Measurements from ENCODE around the gene CIDEA. TPM values are rescaled to one million over a fixed set of nuclear protein-coding genes. Genes with fewer than 3 reads are reported as not detected.

Gene CIDEA
- total and polyA plus RNA-seq, 2 donors (not counting 1 experiment from before 2014, with no cell fraction given): not detected

- no peaks in the 10 kb centered on the region for H3K9me3 Mint-ChIP-seq (ENCODE audit: insufficient read depth)
- peaks cover 0 to 7% (median 0%) of the 10 kb centered on the region in 3 donors for H3K9me3 ChIP-seq (ENCODE audit: control extremely low read depth in 1 of 3, control insufficient read depth in 2 of 3, insufficient read depth in 1 of 3, low read length in 2 of 3)
- ChIA-PET POLR2A (no interaction called here), CTCF (no interaction called here)
- H3K27ac ChIP-seq (ENCODE audit: low read length in 2 of 2): no peak overlapping the region
- no peak overlapping the region for H2AFZ ChIP-seq (ENCODE audit: insufficient read depth, low read depth, low read length, poor library complexity, severe bottlenecking)
- no peak overlapping the region for H3K4me3 Mint-ChIP-seq
- H3K9ac ChIP-seq (ENCODE audit: low read length): no peak overlapping the region
- WGBS (ENCODE audit: insufficient coverage): 82% methylated on average over 9 of the region's 13 CpGs
- no peak overlapping the region for H3K4me2 ChIP-seq (replicated peaks; ENCODE audit: low read depth, low read length, poor library complexity, severe bottlenecking)
- no peaks in the 10 kb centered on the region for H4K20me1 ChIP-seq (ENCODE audit: control insufficient read depth, insufficient read depth, low read length, poor library complexity, severe bottlenecking)
- DNase-seq: no peak
- H3K4me3 ChIP-seq (ENCODE audit: control extremely low read depth in 1 of 5, extremely low read depth in 1 of 5, insufficient read depth in 1 of 5, low read depth in 2 of 5, low read length in 4 of 5): no peak overlapping the region
- ATAC-seq (ENCODE audit: low read depth): no peak
- peak overlapping the region; percentile 23 for H3K27ac Mint-ChIP-seq
- TF ChIP-seq EZH2 (IDR thresholded peaks at IDR 0.05; ENCODE audit: borderline replicate concordance, insufficient read depth, low read depth, low read length, poor library complexity, severe bottlenecking) (no peak), CTCF (IDR thresholded peaks at IDR 0.05) (no peak)
- H3K79me2 ChIP-seq (ENCODE audit: control insufficient read depth, insufficient read depth, low read length): no peaks in the 10 kb centered on the region
- no peaks in the 10 kb centered on the region for H3K36me3 ChIP-seq (replicated peaks in 1 of 2; ENCODE audit: control extremely low read depth in 1 of 2, control insufficient read depth in 1 of 2, extremely low read depth in 1 of 2, insufficient read depth in 2 of 2, low read length in 1 of 2)
- intact Hi-C loops (cut with micrococcal nuclease): no loop called here
- H3K4me1 Mint-ChIP-seq: peaks cover 1% of the 10 kb centered on the region
- peaks cover 25% of the 10 kb centered on the region for H3K27me3 Mint-ChIP-seq
- H3K4me1 ChIP-seq (ENCODE audit: control insufficient read depth in 2 of 2, insufficient read depth in 2 of 2, low read length in 2 of 2): peaks cover 2 to 6% of the 10 kb centered on the region in 2 donors
- H3K27me3 ChIP-seq (replicated peaks in 1 of 4; ENCODE audit: control extremely low read depth in 1 of 4, control insufficient read depth in 3 of 4, insufficient read depth in 4 of 4, low read length in 3 of 4): peaks cover 0 to 17% (median 4%) of the 10 kb centered on the region in 4 experiments
Observed at GRCh38 chr18:12301263-12302005, 47.3 kb downstream of the CIDEA start.

- 89% methylated on average over 12 of the region's 14 CpGs for WGBS (ENCODE audit: insufficient coverage)
- H4K20me1 ChIP-seq (ENCODE audit: control insufficient read depth, insufficient read depth, low read length, poor library complexity, severe bottlenecking): no peaks in the 10 kb centered on the region
- Mint-ChIP-seq H3K27me3 (peaks cover 30% of the 10 kb centered on the region), H3K4me3 (no peak overlapping the region), H3K27ac (no peak overlapping the region), H3K9me3 (ENCODE audit: insufficient read depth) (no peaks in the 10 kb centered on the region), H3K4me1 (peaks cover 13% of the 10 kb centered on the region)
- ChIA-PET POLR2A (no interaction called here), CTCF (no interaction called here)
- no peaks in the 10 kb centered on the region for H3K79me2 ChIP-seq (ENCODE audit: control insufficient read depth, insufficient read depth, low read length)
- H3K36me3 ChIP-seq (replicated peaks in 1 of 2; ENCODE audit: control extremely low read depth in 1 of 2, control insufficient read depth in 1 of 2, extremely low read depth in 1 of 2, insufficient read depth in 2 of 2, low read length in 1 of 2): no peaks in the 10 kb centered on the region
- peaks cover 0 to 21% (median 9%) of the 10 kb centered on the region in 4 experiments for H3K27me3 ChIP-seq (replicated peaks in 1 of 4; ENCODE audit: control extremely low read depth in 1 of 4, control insufficient read depth in 3 of 4, insufficient read depth in 4 of 4, low read length in 3 of 4)
- H3K9ac ChIP-seq (ENCODE audit: low read length): no peak overlapping the region
- peaks cover 11 to 17% of the 10 kb centered on the region in 2 donors for H3K4me1 ChIP-seq (ENCODE audit: control insufficient read depth in 2 of 2, insufficient read depth in 2 of 2, low read length in 2 of 2)
- no peak overlapping the region for H3K4me3 ChIP-seq (ENCODE audit: control extremely low read depth in 1 of 5, extremely low read depth in 1 of 5, insufficient read depth in 1 of 5, low read depth in 2 of 5, low read length in 4 of 5)
- H3K4me2 ChIP-seq (replicated peaks; ENCODE audit: low read depth, low read length, poor library complexity, severe bottlenecking): no peak overlapping the region
- no peak overlapping the region for H3K27ac ChIP-seq (ENCODE audit: low read length in 2 of 2)
- intact Hi-C loops (cut with micrococcal nuclease): no loop called here
- DNase-seq (no peak), ATAC-seq (ENCODE audit: low read depth) (no peak)
- H2AFZ ChIP-seq (ENCODE audit: insufficient read depth, low read depth, low read length, poor library complexity, severe bottlenecking): no peak overlapping the region
- H3K9me3 ChIP-seq (ENCODE audit: control extremely low read depth in 1 of 3, control insufficient read depth in 2 of 3, insufficient read depth in 1 of 3, low read length in 2 of 3): peaks cover 0 to 7% (median 0%) of the 10 kb centered on the region in 3 donors
- TF ChIP-seq EZH2 (IDR thresholded peaks at IDR 0.05; ENCODE audit: borderline replicate concordance, insufficient read depth, low read depth, low read length, poor library complexity, severe bottlenecking) (no peak), CTCF (IDR thresholded peaks at IDR 0.05) (no peak)
Observed at GRCh38 chr18:12302391-12303147, 48.4 kb downstream of the CIDEA start.

Measured in B cell (primary cell).